Adrenal gland (tissue), 5 donors: ENCODE measurements around the gene TMEM130.

Source experiments
- POLR2A ChIP-seq, 2 donors: fragments of 450-650 bp; IDR thresholded peaks; one replicate each; pipeline ENCODE4 v1.6.1; 2017; ENCODE audit warnings: antibody characterized with exemption in 2 of 2, mild to moderate bottlenecking in 2 of 2, moderate library complexity in 1 of 2
- TF ChIP-seq, protein P1 (sequence below), 6 experiments: fragments of 450-650 bp in 4 of 6; fragments of 200-600 bp in 2 of 6; sonication (generic) in 1 of 6; IDR thresholded peaks; 1 replicate in 5 of 6; 2 replicates in 1 of 6; pipeline versions ENCODE4 v1.5.1 to v1.8.0; 2016 to 2021; ENCODE audit warnings: antibody characterized with exemption in 6 of 6, mild to moderate bottlenecking in 2 of 6, moderate library complexity in 1 of 6
- donor health status: DM: no; HTN: no; CAD: no.

DNA sequence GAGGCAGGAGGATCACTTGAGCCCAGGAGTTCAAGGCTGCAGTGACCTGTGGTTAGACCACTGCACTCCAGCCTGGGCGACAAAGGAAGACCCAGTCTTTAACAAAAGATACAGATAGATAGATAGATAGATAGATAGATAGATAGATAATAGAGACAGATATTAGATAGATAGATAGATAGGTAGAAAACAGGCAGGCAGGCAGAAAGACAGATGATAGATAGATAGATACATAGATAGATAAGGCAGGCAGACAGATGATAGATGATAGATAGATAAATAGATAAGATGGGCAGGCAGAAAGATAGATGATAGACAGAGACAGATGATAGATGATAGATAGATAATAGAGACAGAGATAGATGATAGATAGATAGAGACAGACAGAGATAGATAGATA, 54.5 kb downstream of the TMEM130 start:
- TF ChIP-seq, protein P1, sequence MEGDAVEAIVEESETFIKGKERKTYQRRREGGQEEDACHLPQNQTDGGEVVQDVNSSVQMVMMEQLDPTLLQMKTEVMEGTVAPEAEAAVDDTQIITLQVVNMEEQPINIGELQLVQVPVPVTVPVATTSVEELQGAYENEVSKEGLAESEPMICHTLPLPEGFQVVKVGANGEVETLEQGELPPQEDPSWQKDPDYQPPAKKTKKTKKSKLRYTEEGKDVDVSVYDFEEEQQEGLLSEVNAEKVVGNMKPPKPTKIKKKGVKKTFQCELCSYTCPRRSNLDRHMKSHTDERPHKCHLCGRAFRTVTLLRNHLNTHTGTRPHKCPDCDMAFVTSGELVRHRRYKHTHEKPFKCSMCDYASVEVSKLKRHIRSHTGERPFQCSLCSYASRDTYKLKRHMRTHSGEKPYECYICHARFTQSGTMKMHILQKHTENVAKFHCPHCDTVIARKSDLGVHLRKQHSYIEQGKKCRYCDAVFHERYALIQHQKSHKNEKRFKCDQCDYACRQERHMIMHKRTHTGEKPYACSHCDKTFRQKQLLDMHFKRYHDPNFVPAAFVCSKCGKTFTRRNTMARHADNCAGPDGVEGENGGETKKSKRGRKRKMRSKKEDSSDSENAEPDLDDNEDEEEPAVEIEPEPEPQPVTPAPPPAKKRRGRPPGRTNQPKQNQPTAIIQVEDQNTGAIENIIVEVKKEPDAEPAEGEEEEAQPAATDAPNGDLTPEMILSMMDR (IDR thresholded peaks at IDR 0.05): no peak
- TF ChIP-seq POLR2A (IDR thresholded peaks at IDR 0.05): no peak
